H1 (cell line): ENCODE measurements around the gene ITGAE. TPM values are rescaled to one million over a fixed set of nuclear protein-coding genes. Genes with fewer than 3 reads are reported as not detected.

Experiments used
- CTCF ChIA-PET: fragments of 300-600 bp; sonication (Branson Sonifier 250); formaldehyde crosslinking; loops from one replicate; lab custom pipeline; 2021; ENCODE audit not compliant: partially characterized antibody; lab: Charles Lee
- POLR2A ChIA-PET: fragments of 300-600 bp; sonication (Branson Sonifier 250); formaldehyde crosslinking; loops from one replicate; lab custom pipeline; 2021; ENCODE audit warnings: inconsistent platforms; ENCODE audit not compliant: partially characterized antibody; lab: Charles Lee
- DNase-seq, 2 experiments: peaks; one replicate each; pipeline versions ENCODE4 v3.0.0 to v3.0.0-alpha.2; 2010 to 2022; ENCODE audit warnings: low spot score in 2 of 2, low read depth in 1 of 2, mixed read lengths in 1 of 2
- FAIRE-seq: peaks from 2 replicates; lab custom pipeline; 2011; peaks lifted over from hg19 to GRCh38; lab: Jason Lieb, UNC
- H2AFZ ChIP-seq: 2 replicates; pipeline ENCODE4 v1.8.1; 2012; ENCODE audit warnings: low read length, inconsistent platforms
- H2AK5ac ChIP-seq: 2 replicates; pipeline ENCODE4 v1.6.1; 2013; ENCODE audit warnings: low read depth, low read length
- H2BK120ac ChIP-seq: replicated peaks from 2 replicates; pipeline ENCODE3; 2013; ENCODE audit warnings: low read depth, low read length, inconsistent platforms
- H2BK12ac ChIP-seq: 2 replicates; pipeline ENCODE4 v1.6.1; 2013; ENCODE audit warnings: low read depth, low read length
- H2BK15ac ChIP-seq: 2 replicates; pipeline ENCODE4 v1.6.1; 2013; ENCODE audit warnings: low read length
- H2BK20ac ChIP-seq: 2 replicates; pipeline ENCODE4 v1.6.1; 2013; ENCODE audit warnings: low read length
- H2BK5ac ChIP-seq: 2 replicates; pipeline ENCODE4 v1.6.1; 2013; ENCODE audit warnings: low read depth, low read length
- H3K14ac ChIP-seq: 2 replicates; pipeline ENCODE4 v1.6.1; 2013; ENCODE audit warnings: inconsistent platforms; ENCODE audit not compliant: insufficient read length
- H3K18ac ChIP-seq: 2 replicates; pipeline ENCODE4 v1.6.1; 2013; ENCODE audit warnings: low read length; ENCODE audit errors: extremely low read depth
- H3K23ac ChIP-seq: 2 replicates; pipeline ENCODE4 v1.6.1; 2013; ENCODE audit warnings: inconsistent platforms; ENCODE audit not compliant: insufficient read length
- H3K23me2 ChIP-seq: 2 replicates; pipeline ENCODE4 v1.6.1; 2013; ENCODE audit warnings: low read depth, low read length
- H3K27ac ChIP-seq: 2 replicates; pipeline ENCODE4 v1.6.1; 2011; ENCODE audit warnings: low read depth, low read length, inconsistent platforms
- H3K27me3 ChIP-seq, 4 experiments: replicated peaks in 1 of 4; 1 replicate in 1 of 4; 2 replicates in 3 of 4; pipeline versions ENCODE4 v1.6.1 to v1.8.1; 2011 to 2013; ENCODE audit warnings: low read length in 3 of 4, mild to moderate bottlenecking in 3 of 4, inconsistent platforms in 2 of 4, mixed read lengths in 2 of 4, moderate library complexity in 1 of 4; ENCODE audit not compliant: control insufficient read depth in 3 of 4, insufficient read depth in 3 of 4; ENCODE audit errors: extremely low read depth in 1 of 4
- H3K36me3 ChIP-seq, 4 experiments: 2 replicates each; pipeline versions ENCODE4 v1.6.1 to v1.8.1; 2011 to 2013; ENCODE audit warnings: mild to moderate bottlenecking in 4 of 4, low read length in 3 of 4, moderate library complexity in 2 of 4, control low read depth in 1 of 4, inconsistent platforms in 1 of 4; ENCODE audit not compliant: insufficient read depth in 4 of 4, control insufficient read depth in 2 of 4
- H3K4ac ChIP-seq: replicated peaks from 2 replicates; pipeline ENCODE3; 2013; ENCODE audit warnings: low read length, low read depth, mixed read lengths, inconsistent platforms; ENCODE audit not compliant: insufficient read length
- H3K4me1 ChIP-seq, 4 experiments: replicated peaks in 1 of 4; 1 replicate in 1 of 4; 2 replicates in 3 of 4; pipeline versions ENCODE4 v1.6.1 to v1.8.1; 2011 to 2013; ENCODE audit warnings: low read length in 3 of 4, inconsistent platforms in 2 of 4, mixed read lengths in 1 of 4; ENCODE audit not compliant: insufficient read depth in 4 of 4, control insufficient read depth in 3 of 4
- H3K4me2 ChIP-seq, 2 experiments: 2 replicates each; pipeline versions ENCODE4 v1.6.1 to v1.8.1; 2011 to 2013; ENCODE audit warnings: low read depth in 2 of 2, low read length in 2 of 2, control low read depth in 1 of 2, inconsistent platforms in 1 of 2, mild to moderate bottlenecking in 1 of 2; ENCODE audit not compliant: insufficient read depth in 1 of 2
- H3K4me3 ChIP-seq, 4 experiments: fragments of 200-600, 300-600 bp in 1 of 4; sonication (generic), shearing (Covaris generic), sonication (Bioruptor Twin) in 1 of 4; 2 replicates each; pipeline versions ENCODE4 v1.5.1 to v1.8.1; 2011 to 2016; ENCODE audit warnings: low read length in 4 of 4, low read depth in 3 of 4, control low read depth in 2 of 4, inconsistent platforms in 2 of 4, mild to moderate bottlenecking in 2 of 4, mixed read lengths in 1 of 4, moderate library complexity in 1 of 4; ENCODE audit not compliant: insufficient read depth in 2 of 4; ENCODE audit errors: extremely low read depth in 1 of 4
- H3K56ac ChIP-seq: replicated peaks from 2 replicates; pipeline ENCODE3; 2013; ENCODE audit warnings: low read depth, mild to moderate bottlenecking, mixed read lengths, low read length, inconsistent platforms; ENCODE audit not compliant: insufficient read length
- H3K79me1 ChIP-seq: 2 replicates; pipeline ENCODE4 v1.6.1; 2013; ENCODE audit warnings: low read depth, low read length, control low read depth
- H3K79me2 ChIP-seq, 2 experiments: 2 replicates each; pipeline versions ENCODE4 v1.6.1 to v1.8.1; 2012 to 2013; ENCODE audit warnings: low read length in 2 of 2, mild to moderate bottlenecking in 2 of 2, inconsistent platforms in 1 of 2; ENCODE audit not compliant: insufficient read depth in 2 of 2, control insufficient read depth in 1 of 2
- H3K9ac ChIP-seq, 4 experiments: replicated peaks in 1 of 4; 1 replicate in 1 of 4; 2 replicates in 3 of 4; pipeline versions ENCODE4 v1.6.1 to v1.8.1; 2011 to 2013; ENCODE audit warnings: low read depth in 3 of 4, low read length in 3 of 4, control low read depth in 2 of 4, mild to moderate bottlenecking in 2 of 4, moderate library complexity in 2 of 4, inconsistent platforms in 1 of 4; ENCODE audit errors: extremely low read depth in 1 of 4
- H3K9me3 ChIP-seq, 2 experiments: 2 replicates each; pipeline versions ENCODE4 v1.6.1 to v1.8.1; 2012 to 2013; ENCODE audit warnings: mild to moderate bottlenecking in 2 of 2, moderate library complexity in 2 of 2, control low read depth in 1 of 2, inconsistent platforms in 1 of 2, low read depth in 1 of 2, low read length in 1 of 2, mixed read lengths in 1 of 2; ENCODE audit not compliant: insufficient read depth in 2 of 2
- H4K20me1 ChIP-seq, 2 experiments: replicated peaks in 1 of 2; 2 replicates each; pipeline versions ENCODE3 to v1.8.1; 2011 to 2013; ENCODE audit warnings: inconsistent platforms in 2 of 2, low read length in 2 of 2, mild to moderate bottlenecking in 1 of 2; ENCODE audit not compliant: insufficient read depth in 2 of 2, control insufficient read depth in 1 of 2
- H4K5ac ChIP-seq: 2 replicates; pipeline ENCODE4 v1.6.1; 2013; ENCODE audit warnings: low read length, low read depth, mixed read lengths, inconsistent platforms; ENCODE audit not compliant: insufficient read length
- H4K8ac ChIP-seq: 2 replicates; pipeline ENCODE4 v1.8.0; 2013; ENCODE audit warnings: mild to moderate bottlenecking, moderate library complexity, low read length, inconsistent platforms; ENCODE audit not compliant: insufficient read depth; ENCODE audit errors: extremely low read depth
- H4K91ac ChIP-seq: replicated peaks from 2 replicates; pipeline ENCODE3; 2013; ENCODE audit warnings: low read length, mixed read lengths, inconsistent platforms; ENCODE audit not compliant: insufficient read length
- BCL11A ChIP-seq, 2 experiments: IDR thresholded peaks; one replicate each; pipeline ENCODE4 v1.6.1; 2011; ENCODE audit warnings: low read depth in 2 of 2, low read length in 2 of 2, mild to moderate bottlenecking in 2 of 2
- CREB1 ChIP-seq: IDR thresholded peaks from 2 replicates; pipeline ENCODE4 v1.6.1; 2012; ENCODE audit warnings: inconsistent platforms
- FOSL1 ChIP-seq: IDR thresholded peaks from 2 replicates; pipeline ENCODE4 v1.6.1; 2011; ENCODE audit warnings: mild to moderate bottlenecking, low read depth, low read length, moderate library complexity; ENCODE audit not compliant: insufficient read depth
- GABPA ChIP-seq: IDR thresholded peaks from 2 replicates; pipeline ENCODE4 v1.6.1; 2011; ENCODE audit warnings: mild to moderate bottlenecking, low read length, moderate library complexity, borderline replicate concordance; ENCODE audit not compliant: insufficient read depth
- JUND ChIP-seq: IDR thresholded peaks from 2 replicates; pipeline ENCODE4 v1.6.1; 2011; ENCODE audit warnings: mild to moderate bottlenecking, improper control_type of control experiment, low read length
- KDM1A ChIP-seq: fragments of 200-600, 300-600 bp; sonication (generic); IDR thresholded peaks from 2 replicates; pipeline ENCODE4 v1.7.1; 2016; ENCODE audit warnings: mild to moderate bottlenecking, low read length, borderline replicate concordance
- NANOG ChIP-seq: IDR thresholded peaks from 2 replicates; pipeline ENCODE4 v1.6.1; 2011; ENCODE audit warnings: low read length, low read depth, mild to moderate bottlenecking, inconsistent platforms; ENCODE audit not compliant: insufficient read depth, poor library complexity, severe bottlenecking
- PHF8 ChIP-seq: fragments of 200-600 bp; sonication (generic); conservative IDR thresholded peaks from 2 replicates; pipeline ENCODE4 v1.7.1; 2012; ENCODE audit warnings: low read depth, mild to moderate bottlenecking, inconsistent platforms, low read length, moderate library complexity
- RXRA ChIP-seq: IDR thresholded peaks from 2 replicates; pipeline ENCODE4 v1.6.1; 2011; ENCODE audit warnings: low read depth, mild to moderate bottlenecking, low read length, moderate library complexity; ENCODE audit not compliant: insufficient read depth
- SP1 ChIP-seq: IDR thresholded peaks from 2 replicates; pipeline ENCODE4 v1.6.1; 2011; ENCODE audit warnings: low read depth, low read length
- SP4 ChIP-seq: IDR thresholded peaks from 2 replicates; pipeline ENCODE4 v1.6.1; 2012; ENCODE audit warnings: low read length, inconsistent platforms
- SUZ12 ChIP-seq: fragments of 200-600 bp; sonication (generic); IDR thresholded peaks from 2 replicates; pipeline ENCODE4 v1.6.1; 2012; ENCODE audit warnings: mild to moderate bottlenecking, inconsistent platforms, low read length, moderate library complexity, mixed read lengths
- TAF1 ChIP-seq: IDR thresholded peaks from 2 replicates; pipeline ENCODE4 v1.6.1; 2011; ENCODE audit warnings: mild to moderate bottlenecking, low read depth, low read length
- TBP ChIP-seq: IDR thresholded peaks from 2 replicates; pipeline ENCODE4 v1.6.1; 2011; ENCODE audit warnings: low read depth, low read length, improper control_type of control experiment
- TEAD4 ChIP-seq: IDR thresholded peaks from 2 replicates; pipeline ENCODE4 v1.6.1; 2012; ENCODE audit warnings: low read depth, low read length, inconsistent platforms, mixed read lengths
- WGBS, 2 experiments: shearing (Covaris generic) in 1 of 2; methylation state at CpG; one replicate each; pipeline versions ENCODE4 v1.1.6 to v1.1.7; 2013 to 2015; ENCODE audit warnings: low lambda C conversion rate in 2 of 2, mixed read lengths in 2 of 2, inconsistent platforms in 1 of 2, low coverage in 1 of 2, missing lambda C conversion rate in 1 of 2; ENCODE audit not compliant: insufficient replicate concordance in 2 of 2, insufficient coverage in 1 of 2, insufficient read length in 1 of 2; ENCODE audit errors: extremely low coverage in 1 of 2, missing lambda C conversion rate in 1 of 2; 5-methylcytosine and 5-hydroxymethylcytosine counted together
- polyA plus RNA-seq, 7 experiments: library from polyadenylated mRNA; depleted of rRNA in 3 of 7; stranded (reverse) in 5 of 7; unstranded in 2 of 7; fragments of >200 nt in 5 of 7; fragments of 200-250 nt in 2 of 7; gene quantifications; 1 replicate in 5 of 7; 2 replicates in 1 of 7; 4 replicates in 1 of 7; pipeline versions ENCODE4 v1.2.1 to v1.2.3, GENCODE V29; 2011 to 2013; ENCODE audit warnings: missing spikeins in 2 of 7, mixed read lengths in 2 of 7
- total RNA-seq: library from RNA; stranded (reverse); fragmentation: NEBNext Ultra II Directional; extraction: Animal tissue kit (Norgen Biotek cat#: 25700); gene quantifications from 2 replicates; pipeline ENCODE4 v1.2.1, GENCODE V29; 2021

The ITGAE gene
- total and polyA plus RNA-seq, 2 of the 8 experiments (the other 6 are each of a cell fraction or from before 2014, with no cell fraction given): 23.2 to 43.1 TPM

- no peaks in the 10 kb centered on the region for H3K36me3 ChIP-seq
- no peak overlapping the region for H2BK120ac ChIP-seq
- no peak overlapping the region for H3K56ac ChIP-seq
- no peak overlapping the region for H3K4ac ChIP-seq
- H3K18ac ChIP-seq: no peak overlapping the region
- H4K5ac ChIP-seq: no peak overlapping the region
- H3K23ac ChIP-seq: no peak overlapping the region
- no peak for DNase-seq
- no peak overlapping the region for H2BK20ac ChIP-seq
- no peaks in the 10 kb centered on the region for H3K79me2 ChIP-seq
- no peak overlapping the region for H2BK12ac ChIP-seq
- H3K79me1 ChIP-seq: no peaks in the 10 kb centered on the region; the same call in 1 of the 2 replicates
- H2BK15ac ChIP-seq: no peak overlapping the region
- no peaks in the 10 kb centered on the region for H3K9me3 ChIP-seq
- H2AK5ac ChIP-seq: no peak overlapping the region
- FAIRE-seq: no peak
- H4K20me1 ChIP-seq: no peaks in the 10 kb centered on the region
- no peak overlapping the region for H2AFZ ChIP-seq
- POLR2A ChIA-PET: interaction anchor here (0.6 to 1.8 kb wide), 5 partner anchors 10 to 238 kb away, joined by 3 to 8 read pairs (median 3); partner anchors contain the start of gene ITGAE
- no peak overlapping the region for H3K4me2 ChIP-seq
- 89% methylated on average over 12 of the region's 14 CpGs; no CpG with 5 or more reads in 1 of the 2 experiments for WGBS, 2 experiments
- no peak overlapping the region for H3K4me3 ChIP-seq
- H2BK5ac ChIP-seq: no peak overlapping the region
- H4K8ac ChIP-seq: no peak overlapping the region
- TF ChIP-seq FOSL1: no peak
- TF ChIP-seq JUND: no peak
- TF ChIP-seq SP4: no peak
- no peak for TF ChIP-seq TEAD4
- TF ChIP-seq NANOG: no peak
- no peak for TF ChIP-seq CREB1
- no peak for TF ChIP-seq RXRA
- TF ChIP-seq KDM1A: no peak
- TF ChIP-seq BCL11A (IDR thresholded peaks at IDR 0.05; ENCODE audit: low read depth in 2 of 2, low read length in 2 of 2): no peak
- no peak for TF ChIP-seq PHF8
- no peak for TF ChIP-seq TBP
- no peak for TF ChIP-seq SUZ12
- no peak for TF ChIP-seq SP1
- TF ChIP-seq GABPA: no peak
- no peak for TF ChIP-seq TAF1
- no peak overlapping the region for H3K9ac ChIP-seq
- H3K23me2 ChIP-seq: no peaks in the 10 kb centered on the region
- H3K4me1 ChIP-seq: peaks cover 2 to 5% (median 3%) of the 10 kb centered on the region in 4 experiments; a peak in 5 of 7 replicates
- H4K91ac ChIP-seq: no peak overlapping the region
- H3K27me3 ChIP-seq: no peaks in the 10 kb centered on the region
- H3K14ac ChIP-seq: no peak overlapping the region
- CTCF ChIA-PET: interaction anchor here (0.6 to 7.9 kb wide), 12 partner anchors 8 to 1459 kb away, joined by 3 to 132 read pairs (median 6); partner anchors contain the start of genes HASPIN, ITGAE and NCBP3
- no peak overlapping the region for H3K27ac ChIP-seq
Measured at GRCh38 chr17:3740611-3741073, 60.3 kb downstream of the ITGAE start.
